ENCODE data around the gene PHAF1.

DNA sequence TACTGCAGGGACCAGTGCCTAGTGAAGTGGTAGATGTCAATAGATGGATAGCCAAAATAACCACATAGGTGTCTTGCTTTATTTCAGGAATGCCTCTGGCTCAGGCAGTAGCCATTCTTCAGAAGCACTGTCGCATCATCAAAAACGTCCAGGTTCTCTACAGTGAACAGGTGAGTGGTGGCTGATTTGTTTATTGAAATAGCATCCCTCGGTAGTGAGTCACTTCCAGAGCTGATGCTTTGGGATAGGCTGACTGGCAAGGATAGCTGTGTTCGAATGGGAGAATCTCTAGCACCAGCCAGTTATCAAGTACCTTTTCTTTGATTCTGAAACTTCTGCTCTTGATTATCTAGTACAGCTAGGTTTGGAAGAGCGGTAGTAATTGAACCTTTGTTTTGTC is 10.3 kb downstream of the PHAF1 start:
- TF ChIP-seq, protein P1, sequence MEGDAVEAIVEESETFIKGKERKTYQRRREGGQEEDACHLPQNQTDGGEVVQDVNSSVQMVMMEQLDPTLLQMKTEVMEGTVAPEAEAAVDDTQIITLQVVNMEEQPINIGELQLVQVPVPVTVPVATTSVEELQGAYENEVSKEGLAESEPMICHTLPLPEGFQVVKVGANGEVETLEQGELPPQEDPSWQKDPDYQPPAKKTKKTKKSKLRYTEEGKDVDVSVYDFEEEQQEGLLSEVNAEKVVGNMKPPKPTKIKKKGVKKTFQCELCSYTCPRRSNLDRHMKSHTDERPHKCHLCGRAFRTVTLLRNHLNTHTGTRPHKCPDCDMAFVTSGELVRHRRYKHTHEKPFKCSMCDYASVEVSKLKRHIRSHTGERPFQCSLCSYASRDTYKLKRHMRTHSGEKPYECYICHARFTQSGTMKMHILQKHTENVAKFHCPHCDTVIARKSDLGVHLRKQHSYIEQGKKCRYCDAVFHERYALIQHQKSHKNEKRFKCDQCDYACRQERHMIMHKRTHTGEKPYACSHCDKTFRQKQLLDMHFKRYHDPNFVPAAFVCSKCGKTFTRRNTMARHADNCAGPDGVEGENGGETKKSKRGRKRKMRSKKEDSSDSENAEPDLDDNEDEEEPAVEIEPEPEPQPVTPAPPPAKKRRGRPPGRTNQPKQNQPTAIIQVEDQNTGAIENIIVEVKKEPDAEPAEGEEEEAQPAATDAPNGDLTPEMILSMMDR (IDR thresholded peaks at IDR 0.05), result no peak
- TF ChIP-seq POLR2A (IDR thresholded peaks at IDR 0.05), result no peak
